Measurements from ENCODE around the gene MRPL40. TPM values are rescaled to one million over a fixed set of nuclear protein-coding genes. Genes with fewer than 3 reads are reported as not detected.

The MRPL40 gene
- total and polyA plus RNA-seq, 2 of the 13 experiments (the other 11 are each of a cell fraction or from before 2014, with no cell fraction given), result 42.7 to 79.7 TPM

GRCh38 chr22:19447330-19448075 lies 15.2 kb downstream of the MRPL40 start, which contains the start of gene C22orf39 (continued):
- TF ChIP-seq ZNF142 (CRISPR knock-in tag; IDR thresholded peaks at IDR 0.05) (peak; percentile 43; the same call in 1 of the 2 replicates), NONO (IDR thresholded peaks at IDR 0.05) (no peak), NONO (CRISPR knock-in tag; conservative IDR thresholded peaks at IDR 0.05) (peak; percentile 40; the same call in 1 of the 2 replicates), ZNF225 (CRISPR knock-in tag; IDR thresholded peaks at IDR 0.05) (0 out of 2 replicates have a peak, but pooled peaks have one; percentile 23), SIN3B (IDR thresholded peaks at IDR 0.05; ENCODE audit: low read length) (0 out of 2 replicates have a peak, but pooled peaks have one; percentile 14), REXO4 (CRISPR knock-in tag; IDR thresholded peaks at IDR 0.05; ENCODE audit: borderline replicate concordance) (peak; percentile 29; the same call in 1 of the 2 replicates), ZNF891 (CRISPR knock-in tag; IDR thresholded peaks at IDR 0.05) (peak; percentile 16; the same call in 1 of the 2 replicates), MATR3 (CRISPR knock-in tag; IDR thresholded peaks at IDR 0.05) (no peak), POLR2G (IDR thresholded peaks at IDR 0.05; ENCODE audit: low read depth, low read length) (peak; percentile 91), ISL2 (CRISPR knock-in tag; IDR thresholded peaks at IDR 0.05) (peak; percentile 49; the same call in 1 of the 2 replicates), PLRG1 (conservative IDR thresholded peaks at IDR 0.05) (no peak), RBM22 (optimal IDR thresholded peaks at IDR 0.05; ENCODE audit: low read length) (no peak), ZBTB26 (CRISPR knock-in tag; IDR thresholded peaks at IDR 0.05; ENCODE audit: borderline replicate concordance) (no peak)
- TF ChIP-seq, protein P1, sequence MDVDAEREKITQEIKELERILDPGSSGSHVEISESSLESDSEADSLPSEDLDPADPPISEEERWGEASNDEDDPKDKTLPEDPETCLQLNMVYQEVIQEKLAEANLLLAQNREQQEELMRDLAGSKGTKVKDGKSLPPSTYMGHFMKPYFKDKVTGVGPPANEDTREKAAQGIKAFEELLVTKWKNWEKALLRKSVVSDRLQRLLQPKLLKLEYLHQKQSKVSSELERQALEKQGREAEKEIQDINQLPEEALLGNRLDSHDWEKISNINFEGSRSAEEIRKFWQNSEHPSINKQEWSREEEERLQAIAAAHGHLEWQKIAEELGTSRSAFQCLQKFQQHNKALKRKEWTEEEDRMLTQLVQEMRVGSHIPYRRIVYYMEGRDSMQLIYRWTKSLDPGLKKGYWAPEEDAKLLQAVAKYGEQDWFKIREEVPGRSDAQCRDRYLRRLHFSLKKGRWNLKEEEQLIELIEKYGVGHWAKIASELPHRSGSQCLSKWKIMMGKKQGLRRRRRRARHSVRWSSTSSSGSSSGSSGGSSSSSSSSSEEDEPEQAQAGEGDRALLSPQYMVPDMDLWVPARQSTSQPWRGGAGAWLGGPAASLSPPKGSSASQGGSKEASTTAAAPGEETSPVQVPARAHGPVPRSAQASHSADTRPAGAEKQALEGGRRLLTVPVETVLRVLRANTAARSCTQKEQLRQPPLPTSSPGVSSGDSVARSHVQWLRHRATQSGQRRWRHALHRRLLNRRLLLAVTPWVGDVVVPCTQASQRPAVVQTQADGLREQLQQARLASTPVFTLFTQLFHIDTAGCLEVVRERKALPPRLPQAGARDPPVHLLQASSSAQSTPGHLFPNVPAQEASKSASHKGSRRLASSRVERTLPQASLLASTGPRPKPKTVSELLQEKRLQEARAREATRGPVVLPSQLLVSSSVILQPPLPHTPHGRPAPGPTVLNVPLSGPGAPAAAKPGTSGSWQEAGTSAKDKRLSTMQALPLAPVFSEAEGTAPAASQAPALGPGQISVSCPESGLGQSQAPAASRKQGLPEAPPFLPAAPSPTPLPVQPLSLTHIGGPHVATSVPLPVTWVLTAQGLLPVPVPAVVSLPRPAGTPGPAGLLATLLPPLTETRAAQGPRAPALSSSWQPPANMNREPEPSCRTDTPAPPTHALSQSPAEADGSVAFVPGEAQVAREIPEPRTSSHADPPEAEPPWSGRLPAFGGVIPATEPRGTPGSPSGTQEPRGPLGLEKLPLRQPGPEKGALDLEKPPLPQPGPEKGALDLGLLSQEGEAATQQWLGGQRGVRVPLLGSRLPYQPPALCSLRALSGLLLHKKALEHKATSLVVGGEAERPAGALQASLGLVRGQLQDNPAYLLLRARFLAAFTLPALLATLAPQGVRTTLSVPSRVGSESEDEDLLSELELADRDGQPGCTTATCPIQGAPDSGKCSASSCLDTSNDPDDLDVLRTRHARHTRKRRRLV (CRISPR knock-in tag; IDR thresholded peaks at IDR 0.05), result no peak
- TF ChIP-seq, protein P2, sequence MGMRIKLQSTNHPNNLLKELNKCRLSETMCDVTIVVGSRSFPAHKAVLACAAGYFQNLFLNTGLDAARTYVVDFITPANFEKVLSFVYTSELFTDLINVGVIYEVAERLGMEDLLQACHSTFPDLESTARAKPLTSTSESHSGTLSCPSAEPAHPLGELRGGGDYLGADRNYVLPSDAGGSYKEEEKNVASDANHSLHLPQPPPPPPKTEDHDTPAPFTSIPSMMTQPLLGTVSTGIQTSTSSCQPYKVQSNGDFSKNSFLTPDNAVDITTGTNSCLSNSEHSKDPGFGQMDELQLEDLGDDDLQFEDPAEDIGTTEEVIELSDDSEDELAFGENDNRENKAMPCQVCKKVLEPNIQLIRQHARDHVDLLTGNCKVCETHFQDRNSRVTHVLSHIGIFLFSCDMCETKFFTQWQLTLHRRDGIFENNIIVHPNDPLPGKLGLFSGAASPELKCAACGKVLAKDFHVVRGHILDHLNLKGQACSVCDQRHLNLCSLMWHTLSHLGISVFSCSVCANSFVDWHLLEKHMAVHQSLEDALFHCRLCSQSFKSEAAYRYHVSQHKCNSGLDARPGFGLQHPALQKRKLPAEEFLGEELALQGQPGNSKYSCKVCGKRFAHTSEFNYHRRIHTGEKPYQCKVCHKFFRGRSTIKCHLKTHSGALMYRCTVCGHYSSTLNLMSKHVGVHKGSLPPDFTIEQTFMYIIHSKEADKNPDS (CRISPR knock-in tag; IDR thresholded peaks at IDR 0.05), result no peak
